Retinal pigment epithelial cell (primary cell): ENCODE data around the gene CTPS2.
"Not testable (repeated sequence)": the region's sequence is repeated elsewhere in the genome, so short reads cannot be mapped to it uniquely, and the experiment has no call there.

Source experiments
- DNase-seq: peaks from one replicate; pipeline ENCODE4 v3.0.0-alpha.2; 2010; ENCODE audit warnings: low read depth
- H3K4me3 ChIP-seq: 2 replicates; pipeline ENCODE4 v1.5.1; 2011; ENCODE audit warnings: mild to moderate bottlenecking, low read length, control low read depth, moderate library complexity
- CTCF ChIP-seq: conservative IDR thresholded peaks from 2 replicates; pipeline ENCODE4 v1.5.1; 2011; ENCODE audit warnings: low read depth, low read length, control low read depth, inconsistent platforms

CTPS2 gene

GRCh38 chrX:16745102-16745501 lies 32.6 kb upstream of the CTPS2 start:
- no peak for TF ChIP-seq CTCF
- H3K4me3 ChIP-seq, result no peak overlapping the region

GRCh38 chrX:16743604-16744325 lies 31.3 kb upstream of the CTPS2 start:
- TF ChIP-seq CTCF, result peak; percentile 20
- H3K4me3 ChIP-seq, result no peak overlapping the region
- DNase-seq, result peak; percentile 5

More at GRCh38 chrX:16745102-16745501, 32.6 kb upstream of the CTPS2 start:
- DNase-seq, result no peak

- no peak for DNase-seq
- TF ChIP-seq CTCF, result no peak
- no peak overlapping the region for H3K4me3 ChIP-seq
Observed at GRCh38 chrX:16739574-16739973, 27.1 kb upstream of the CTPS2 start.

GRCh38 chrX:16737024-16737423 lies 24.6 kb upstream of the CTPS2 start:
- TF ChIP-seq CTCF, result no peak
- no peak overlapping the region for H3K4me3 ChIP-seq
- DNase-seq, result no peak

GRCh38 chrX:16733013-16733412 lies 20.5 kb upstream of the CTPS2 start:
- TF ChIP-seq CTCF, result no peak
- no peak for DNase-seq
- no peak overlapping the region for H3K4me3 ChIP-seq

- no peak for DNase-seq
- no peak overlapping the region for H3K4me3 ChIP-seq
- no peak for TF ChIP-seq CTCF
Observed at GRCh38 chrX:16730450-16730849, 18.0 kb upstream of the CTPS2 start.

GRCh38 chrX:16727637-16728036 lies 15.2 kb upstream of the CTPS2 start:
- no peak overlapping the region for H3K4me3 ChIP-seq
- DNase-seq, result no peak
- TF ChIP-seq CTCF, result no peak

- not testable (repeated sequence) for H3K4me3 ChIP-seq, DNase-seq
Observed at GRCh38 chrX:16726347-16726988, 14.0 kb upstream of the CTPS2 start.
